ENCODE data around the gene NSMCE1. TPM values are rescaled to one million over a fixed set of nuclear protein-coding genes. Genes with fewer than 3 reads are reported as not detected.

Gene NSMCE1
- total and polyA plus RNA-seq, 2 of the 4 experiments (the other 2 are of a cell fraction): 47.5 to 120 TPM

GRCh38 chr16:27242868-27243590, 25.5 kb downstream of the NSMCE1 start (continued):
- TF ChIP-seq MXI1 (IDR thresholded peaks at IDR 0.05; ENCODE audit: borderline replicate concordance, low read depth, low read length) (0 out of 2 replicates have a peak, but pooled peaks have one; percentile 36), FOS (IDR thresholded peaks at IDR 0.05; ENCODE audit: low read depth, low read length) (peak; percentile 49; the same call in 1 of the 2 replicates), CHD1 (IDR thresholded peaks at IDR 0.05; ENCODE audit: low read depth, low read length) (no peak)

- Histone ChIP-seq H4K20me1 (ENCODE audit: insufficient read depth, low read length) (no peaks in the 10 kb centered on the region; the same call in 1 of the 2 replicates), H3K9me3 (ENCODE audit: control insufficient read depth, insufficient read depth, low read length) (no peaks in the 10 kb centered on the region), H3K4me3 (ENCODE audit: insufficient read depth, low read depth, low read length) (no peak overlapping the region), H2BK15ac (ENCODE audit: low read depth, low read length) (peak overlapping the region; percentile 91), H3K4me2 (ENCODE audit: low read depth, low read length) (peak overlapping the region; percentile 56), H3K4ac (ENCODE audit: low read depth, low read length) (peak overlapping the region; percentile 100), H4K8ac (ENCODE audit: low read depth in 2 of 2, low read length in 2 of 2) (peak overlapping the region; percentile 93 to 95), H2BK120ac (ENCODE audit: low read depth, low read length) (peak overlapping the region; percentile 99), H3K27ac (ENCODE audit: insufficient read depth, low read length) (peak overlapping the region; percentile 94), H4K91ac (ENCODE audit: insufficient read depth, low read depth, low read length) (peak overlapping the region; percentile 98), H3K14ac (replicated peaks; ENCODE audit: low read depth, low read length) (peak overlapping the region; percentile 98), H3K9me1 (ENCODE audit: insufficient read depth, low read length) (peaks cover 43% of the 10 kb centered on the region), H3K18ac (ENCODE audit: low read depth, low read length) (peak overlapping the region; percentile 93), H3K79me1 (ENCODE audit: low read depth in 1 of 2, low read length in 2 of 2) (peaks cover 28 to 83% of the 10 kb centered on the region in 2 experiments), H4K5ac (ENCODE audit: low read depth, low read length) (peak overlapping the region; percentile 78), H3K4me1 (ENCODE audit: control insufficient read depth, insufficient read depth, low read length) (peaks cover 42% of the 10 kb centered on the region), H3K56ac (ENCODE audit: extremely low read depth, insufficient read depth, low read length) (peak overlapping the region; percentile 95), H3K27me3 (ENCODE audit: control insufficient read depth, insufficient read depth, low read length) (no peaks in the 10 kb centered on the region), H3K9ac (ENCODE audit: low read depth, low read length) (peak overlapping the region; percentile 78), H3K36me3 (ENCODE audit: control insufficient read depth, insufficient read depth, low read length) (no peaks in the 10 kb centered on the region), H2AK5ac (ENCODE audit: low read depth, low read length) (peak overlapping the region; percentile 99), H2AFZ (replicated peaks; ENCODE audit: low read length, poor library complexity) (peak overlapping the region; percentile 52), H2AK9ac (replicated peaks; ENCODE audit: low read depth, low read length, poor library complexity) (peak overlapping the region; percentile 85), H2BK5ac (ENCODE audit: low read depth, low read length, poor library complexity, severe bottlenecking) (peak overlapping the region; percentile 98), H2BK20ac (ENCODE audit: low read depth, low read length) (peak overlapping the region; percentile 99), H3K23ac (ENCODE audit: low read depth, low read length) (peak overlapping the region; percentile 99)
- DNase-seq (no peak), ATAC-seq (ENCODE audit: low read depth) (no peak)
- no TSS peak for BruUV-seq (replicated peaks)
- WGBS, 2 experiments (ENCODE audit: extremely low coverage in 2 of 2, insufficient read length in 1 of 2): no CpG with 5 or more reads among the region's 2 CpGs
- ChIA-PET POLR2A (ENCODE audit: unreplicated experiment) (interaction anchor here (1.1 to 1.6 kb wide), 2 partner anchors 15 to 74 kb away, joined by 3 to 4 read pairs; no protein-coding TSS in a partner anchor), CTCF (interaction anchor here (1.0 to 1.2 kb wide), 3 partner anchors 8 to 97 kb away, joined by 3 read pairs; no protein-coding TSS in a partner anchor)
- intact Hi-C loops (cut with micrococcal nuclease) (loop anchor here (2.0 kb wide), 1 partner anchor 126 kb away; no protein-coding TSS in a partner anchor), in situ Hi-C loops (cut with MboI; ENCODE audit: low sequenced_read_pairs) (loop anchor here (5.0 kb wide), 1 partner anchor 75 kb away; no protein-coding TSS in a partner anchor), dilution Hi-C loops (cut with HindIII; ENCODE audit: low sequenced_read_pairs, unreplicated experiment) (no loop called here)
- TF ChIP-seq ELK1 (IDR thresholded peaks at IDR 0.05; ENCODE audit: borderline replicate concordance, low read depth, low read length) (no peak), POLR2A (IDR thresholded peaks at IDR 0.05; ENCODE audit: low read depth, low read length) (peak; percentile 54; the same call in 1 of the 2 replicates), RCOR1 (IDR thresholded peaks at IDR 0.05; ENCODE audit: insufficient replicate concordance, low read length) (no peak)
Measured at GRCh38 chr16:27242398-27242797, 26.2 kb downstream of the NSMCE1 start.
